ENCODE measurements around the gene DOCK1. TPM values are rescaled to one million over a fixed set of nuclear protein-coding genes. Genes with fewer than 3 reads are reported as not detected.

Gene DOCK1
- total RNA-seq, 2 donors from 2014 or later, result 72.4 to 89.3 TPM

GRCh38 chr10:127405221-127405620 lies 500.0 kb downstream of the DOCK1 start:
- TF ChIP-seq CTCF (conservative IDR thresholded peaks at IDR 0.05), result no peak

GRCh38 chr10:127406018-127406550 lies 500.9 kb downstream of the DOCK1 start:
- H3K27ac ChIP-seq (ENCODE audit: low read depth, low read length), result no peak overlapping the region
- no peaks in the 10 kb centered on the region for H3K4me1 ChIP-seq (ENCODE audit: control insufficient read depth, insufficient read depth, low read length)
- no peak overlapping the region for H3K4me3 ChIP-seq (ENCODE audit: low read length)
- peaks cover 9% of the 10 kb centered on the region for H3K36me3 ChIP-seq (ENCODE audit: control insufficient read depth, insufficient read depth, low read length)
- H3K27me3 ChIP-seq (ENCODE audit: control insufficient read depth, insufficient read depth, low read length, poor library complexity, severe bottlenecking), result no peaks in the 10 kb centered on the region
- Mint-ChIP-seq H3K27ac (no peak overlapping the region), H3K4me1 (peaks cover under 1% of the 10 kb centered on the region), H3K4me3 (no peak overlapping the region), H3K36me3 (ENCODE audit: low read depth) (peaks cover 47% of the 10 kb centered on the region), H3K27me3 (ENCODE audit: insufficient read depth) (no peaks in the 10 kb centered on the region), H3K9me3 (peaks cover 5% of the 10 kb centered on the region)
- no peak for TF ChIP-seq CTCF (conservative IDR thresholded peaks at IDR 0.05)
- no peak for DNase-seq
- 94 to 96% methylated on average over 6 to 12 of the region's 12 CpGs for WGBS, 2 experiments (ENCODE audit: insufficient coverage in 1 of 2, insufficient read length in 1 of 2)
- H3K9ac ChIP-seq (ENCODE audit: extremely low read depth, low read length, poor library complexity, severe bottlenecking), result no peak overlapping the region
- peaks cover 4% of the 10 kb centered on the region for H3K9me3 ChIP-seq (ENCODE audit: control insufficient read depth, low read length)

More at GRCh38 chr10:127405221-127405620, 500.0 kb downstream of the DOCK1 start:
- H3K36me3 ChIP-seq (ENCODE audit: control insufficient read depth, insufficient read depth, low read length), result peaks cover 9% of the 10 kb centered on the region
- Mint-ChIP-seq H3K27ac (no peak overlapping the region), H3K4me1 (peaks cover 4% of the 10 kb centered on the region), H3K4me3 (no peak overlapping the region), H3K27me3 (ENCODE audit: insufficient read depth) (no peaks in the 10 kb centered on the region), H3K36me3 (ENCODE audit: low read depth) (peaks cover 43% of the 10 kb centered on the region), H3K9me3 (peaks cover 8% of the 10 kb centered on the region)
- peaks cover 7% of the 10 kb centered on the region for H3K9me3 ChIP-seq (ENCODE audit: control insufficient read depth, low read length)
- no peak for DNase-seq
- no peak overlapping the region for H3K4me3 ChIP-seq (ENCODE audit: low read length)
- H3K27me3 ChIP-seq (ENCODE audit: control insufficient read depth, insufficient read depth, low read length, poor library complexity, severe bottlenecking), result no peaks in the 10 kb centered on the region
- 81 to 94% methylated on average over 3 to 4 of the region's 4 CpGs for WGBS, 2 experiments (ENCODE audit: insufficient coverage in 1 of 2, insufficient read length in 1 of 2)
- H3K9ac ChIP-seq (ENCODE audit: extremely low read depth, low read length, poor library complexity, severe bottlenecking), result no peak overlapping the region
- H3K4me1 ChIP-seq (ENCODE audit: control insufficient read depth, insufficient read depth, low read length), result no peaks in the 10 kb centered on the region
- no peak overlapping the region for H3K27ac ChIP-seq (ENCODE audit: low read depth, low read length)

- Histone ChIP-seq H3K9ac (ENCODE audit: extremely low read depth, low read length, poor library complexity, severe bottlenecking) (no peak overlapping the region), H3K36me3 (ENCODE audit: control insufficient read depth, insufficient read depth, low read length) (peaks cover 9% of the 10 kb centered on the region), H3K4me3 (ENCODE audit: low read length) (no peak overlapping the region), H3K4me1 (ENCODE audit: control insufficient read depth, insufficient read depth, low read length) (no peaks in the 10 kb centered on the region), H3K9me3 (ENCODE audit: control insufficient read depth, low read length) (no peaks in the 10 kb centered on the region), H3K27ac (ENCODE audit: low read depth, low read length) (no peak overlapping the region), H3K27me3 (ENCODE audit: control insufficient read depth, insufficient read depth, low read length, poor library complexity, severe bottlenecking) (no peaks in the 10 kb centered on the region)
- H3K4me1 Mint-ChIP-seq, result no peaks in the 10 kb centered on the region
- no peak for TF ChIP-seq CTCF (conservative IDR thresholded peaks at IDR 0.05)
- H3K36me3 Mint-ChIP-seq (ENCODE audit: low read depth), result peaks cover 46% of the 10 kb centered on the region
- no peaks in the 10 kb centered on the region for H3K27me3 Mint-ChIP-seq (ENCODE audit: insufficient read depth)
- no peaks in the 10 kb centered on the region for H3K9me3 Mint-ChIP-seq
- 86% methylated on average over 6 of the region's 6 CpGs; no CpG with 5 or more reads in 1 of the 2 experiments for WGBS, 2 experiments (ENCODE audit: insufficient coverage in 1 of 2, insufficient read length in 1 of 2)
- H3K4me3 Mint-ChIP-seq, result no peak overlapping the region
- H3K27ac Mint-ChIP-seq, result no peak overlapping the region
- DNase-seq, result no peak
Observed at GRCh38 chr10:127407551-127407950, 502.3 kb downstream of the DOCK1 start.

Data from endodermal cell (in vitro differentiated cells).